Kidney (tissue), 14 donors: ENCODE results near the gene NRGN. TPM values are rescaled to one million over a fixed set of nuclear protein-coding genes. Genes with fewer than 3 reads are reported as not detected.
A peak's percentile ranks its signal among the peaks of the same experiment; 100 is the strongest.

Experiments
- DNase-seq, 5 donors: peaks; one replicate each; pipeline ENCODE4 v3.0.0-alpha.2; 2013 to 2020
- FAIRE-seq: peaks from 2 replicates; lab custom pipeline; 2012; peaks lifted over from hg19 to GRCh38; lab: Jason Lieb, UNC
- H3K27ac ChIP-seq, 2 donors: one replicate each; pipeline ENCODE4 v1.7.0; 2013; ENCODE audit warnings: low read depth in 2 of 2, low read length in 2 of 2, inconsistent platforms in 1 of 2
- H3K27me3 ChIP-seq: one replicate; pipeline ENCODE4 v1.7.1; 2013; ENCODE audit warnings: low read length, inconsistent platforms; ENCODE audit not compliant: control insufficient read depth, insufficient read depth
- H3K36me3 ChIP-seq, 3 donors: one replicate each; pipeline versions ENCODE4 v1.7.0 to v1.7.1; 2013; ENCODE audit warnings: low read length in 3 of 3, control low read depth in 1 of 3, inconsistent platforms in 1 of 3; ENCODE audit not compliant: insufficient read depth in 3 of 3, control insufficient read depth in 2 of 3
- H3K4me1 ChIP-seq, 3 donors: one replicate each; pipeline versions ENCODE4 v1.7.0 to v1.7.1; 2013; ENCODE audit warnings: low read length in 3 of 3, inconsistent platforms in 1 of 3, low read depth in 1 of 3; ENCODE audit not compliant: control insufficient read depth in 2 of 3, insufficient read depth in 2 of 3
- H3K4me3 ChIP-seq, 3 donors: one replicate each; pipeline versions ENCODE4 v1.7.0 to v1.8.1; 2013; ENCODE audit warnings: low read length in 3 of 3, control low read depth in 1 of 3, inconsistent platforms in 1 of 3
- H3K9ac ChIP-seq, 3 donors: one replicate each; pipeline versions ENCODE4 v1.7.0 to v1.7.1; 2013; ENCODE audit warnings: low read length in 3 of 3, control low read depth in 1 of 3, inconsistent platforms in 1 of 3
- H3K9me3 ChIP-seq, 3 donors: one replicate each; pipeline versions ENCODE4 v1.7.0 to v1.7.1; 2013; ENCODE audit warnings: low read length in 3 of 3, control low read depth in 1 of 3, inconsistent platforms in 1 of 3; ENCODE audit not compliant: control insufficient read depth in 2 of 3, insufficient read depth in 1 of 3
- intact Hi-C: fragments of 100-400 bp; cut with DNase I; formaldehyde crosslinking; loops from one replicate; pipeline ENCODE4 v1.11.1; 2022
- polyA plus RNA-seq: library from polyadenylated mRNA; stranded (reverse); fragments of 350-450 nt; fragmentation: Illumina TruSeq; extraction: RNeasy Lipid Tissue Mini Kit (QIAGEN cat#74804); gene quantifications from one replicate; pipeline ENCODE4 v1.2.3, GENCODE V29; 2014; ENCODE audit warnings: low read depth, low replicate concordance; ENCODE audit not compliant: insufficient read depth
- total RNA-seq: library from RNA; stranded (reverse); fragmentation: NEBNext Ultra II Directional; extraction: Animal tissue kit (Norgen Biotek cat#: 25700); gene quantifications from one replicate; pipeline ENCODE4 v1.2.1, GENCODE V29; 2021
- TF ChIP-seq, protein P1 (sequence below): IDR thresholded peaks from 3 replicates; pipeline ENCODE4 v1.5.1; 2012; ENCODE audit warnings: mild to moderate bottlenecking, moderate library complexity, borderline replicate concordance; ENCODE audit not compliant: insufficient read depth; ENCODE audit errors: extremely low read depth
- donor health status: control.
- donor health status: control.
- donor health status: control.
- donor health status: control.
- donor health status: control.
- donor health status: DM: yes; HTN: yes; CAD: no.
- donor health status: Normal renal cell carcinoma (clear cell type).

The NRGN gene
- total and polyA plus RNA-seq, 2 donors from 2014 or later = 17.9 to 55.9 TPM

DNA sequence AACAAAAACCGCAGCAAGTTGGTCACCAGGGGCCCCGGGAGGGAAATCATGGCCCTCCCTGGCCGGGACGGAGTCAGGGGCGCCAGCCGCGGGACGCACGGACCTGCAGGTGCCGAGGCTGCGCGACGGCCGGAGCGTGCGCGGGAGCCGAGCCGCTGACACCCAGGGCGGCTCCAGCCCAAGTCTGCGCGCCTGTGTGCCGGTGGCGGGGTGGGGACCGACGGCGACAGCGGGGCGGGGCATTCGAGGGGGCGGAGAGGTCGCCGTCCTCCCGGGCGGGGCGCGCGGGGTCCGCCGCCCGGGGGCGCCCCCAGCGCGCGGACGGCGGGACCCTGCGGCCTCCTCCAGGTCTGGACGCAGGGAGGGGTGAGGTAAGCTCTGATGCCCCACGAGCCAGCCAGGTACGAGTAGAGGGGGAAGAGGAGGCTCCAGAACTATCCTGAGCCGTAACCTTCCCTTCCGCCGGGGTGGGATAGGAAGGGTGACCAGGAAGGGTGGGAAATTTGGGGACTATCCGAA lies 22.4 kb downstream of the NRGN start, which contains the start of gene ESAM:
TSS of gene ESAM (minus strand) at position 186 of the 519 bp plus-strand sequence. CDS start at position 50, 136 bp downstream.
- TF ChIP-seq, protein P1, sequence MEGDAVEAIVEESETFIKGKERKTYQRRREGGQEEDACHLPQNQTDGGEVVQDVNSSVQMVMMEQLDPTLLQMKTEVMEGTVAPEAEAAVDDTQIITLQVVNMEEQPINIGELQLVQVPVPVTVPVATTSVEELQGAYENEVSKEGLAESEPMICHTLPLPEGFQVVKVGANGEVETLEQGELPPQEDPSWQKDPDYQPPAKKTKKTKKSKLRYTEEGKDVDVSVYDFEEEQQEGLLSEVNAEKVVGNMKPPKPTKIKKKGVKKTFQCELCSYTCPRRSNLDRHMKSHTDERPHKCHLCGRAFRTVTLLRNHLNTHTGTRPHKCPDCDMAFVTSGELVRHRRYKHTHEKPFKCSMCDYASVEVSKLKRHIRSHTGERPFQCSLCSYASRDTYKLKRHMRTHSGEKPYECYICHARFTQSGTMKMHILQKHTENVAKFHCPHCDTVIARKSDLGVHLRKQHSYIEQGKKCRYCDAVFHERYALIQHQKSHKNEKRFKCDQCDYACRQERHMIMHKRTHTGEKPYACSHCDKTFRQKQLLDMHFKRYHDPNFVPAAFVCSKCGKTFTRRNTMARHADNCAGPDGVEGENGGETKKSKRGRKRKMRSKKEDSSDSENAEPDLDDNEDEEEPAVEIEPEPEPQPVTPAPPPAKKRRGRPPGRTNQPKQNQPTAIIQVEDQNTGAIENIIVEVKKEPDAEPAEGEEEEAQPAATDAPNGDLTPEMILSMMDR = no peak
- peak within 1 kb of the TSS; percentile 48 to 72 (median 61) for H3K4me3 ChIP-seq
- intact Hi-C loops = loop anchor here (5.0 kb wide), 1 partner anchor 90 kb away; the partner anchor contains the start of genes SIAE and SPA17
- DNase-seq = peak in 4 of 5 donors; percentile 28 to 86 (median 60)
- H3K9ac ChIP-seq = peak within 1 kb of the TSS; percentile 8 to 76 (median 76)
- H3K27me3 ChIP-seq = peaks cover 10% of the 10 kb centered on the region
- H3K27ac ChIP-seq = peak within 1 kb of the TSS; percentile 90 to 91
- H3K36me3 ChIP-seq = no peaks in the 10 kb centered on the region
- peaks cover 6 to 25% (median 20%) of the 10 kb centered on the region in 3 donors for H3K4me1 ChIP-seq
- no peaks in the 10 kb centered on the region for H3K9me3 ChIP-seq
- no peak for FAIRE-seq

DNA sequence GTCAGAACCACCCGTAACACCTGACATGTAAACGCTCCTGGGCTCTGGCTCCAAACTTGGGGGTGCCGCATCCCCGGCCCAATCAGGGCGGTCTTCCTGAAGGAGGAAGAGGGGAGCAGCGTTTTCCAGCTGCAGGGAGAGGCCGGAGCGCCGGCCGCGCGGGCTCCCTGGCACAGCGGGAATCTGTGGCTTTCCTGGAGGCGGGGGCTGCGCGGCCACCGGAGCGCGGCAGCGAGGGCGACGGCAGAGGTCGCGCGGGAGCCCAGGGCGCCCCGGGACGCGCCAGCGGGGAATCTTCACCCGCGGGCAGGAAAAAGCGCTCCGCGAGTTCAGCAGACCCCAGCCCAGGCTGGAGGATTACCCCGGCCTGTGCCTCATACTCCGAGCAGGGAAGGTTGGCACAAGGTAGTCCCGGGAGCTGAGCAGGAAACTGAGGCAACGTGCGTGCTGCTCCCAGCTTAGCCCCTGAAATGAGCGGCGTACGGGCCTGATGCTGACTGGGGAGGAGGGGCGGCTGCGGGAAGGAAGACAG lies 22.9 kb downstream of the NRGN start:
- TF ChIP-seq, protein P1 = no peak
- intact Hi-C loops = loop anchor here (5.0 kb wide), 1 partner anchor 90 kb away; the partner anchor contains the start of genes SIAE and SPA17
- Histone ChIP-seq H3K4me1 (peaks cover 6 to 25% (median 20%) of the 10 kb centered on the region in 3 donors), H3K9ac (peak overlapping the region in 2 of 3 donors; percentile 44), H3K27ac (peak overlapping the region; percentile 1 to 45), H3K36me3 (no peaks in the 10 kb centered on the region), H3K9me3 (no peaks in the 10 kb centered on the region), H3K27me3 (peaks cover 7% of the 10 kb centered on the region), H3K4me3 (peak overlapping the region; percentile 40 to 72 (median 48))
- FAIRE-seq = no peak
- DNase-seq = peak in 4 of 5 donors; percentile 27 to 77 (median 48)

DNA sequence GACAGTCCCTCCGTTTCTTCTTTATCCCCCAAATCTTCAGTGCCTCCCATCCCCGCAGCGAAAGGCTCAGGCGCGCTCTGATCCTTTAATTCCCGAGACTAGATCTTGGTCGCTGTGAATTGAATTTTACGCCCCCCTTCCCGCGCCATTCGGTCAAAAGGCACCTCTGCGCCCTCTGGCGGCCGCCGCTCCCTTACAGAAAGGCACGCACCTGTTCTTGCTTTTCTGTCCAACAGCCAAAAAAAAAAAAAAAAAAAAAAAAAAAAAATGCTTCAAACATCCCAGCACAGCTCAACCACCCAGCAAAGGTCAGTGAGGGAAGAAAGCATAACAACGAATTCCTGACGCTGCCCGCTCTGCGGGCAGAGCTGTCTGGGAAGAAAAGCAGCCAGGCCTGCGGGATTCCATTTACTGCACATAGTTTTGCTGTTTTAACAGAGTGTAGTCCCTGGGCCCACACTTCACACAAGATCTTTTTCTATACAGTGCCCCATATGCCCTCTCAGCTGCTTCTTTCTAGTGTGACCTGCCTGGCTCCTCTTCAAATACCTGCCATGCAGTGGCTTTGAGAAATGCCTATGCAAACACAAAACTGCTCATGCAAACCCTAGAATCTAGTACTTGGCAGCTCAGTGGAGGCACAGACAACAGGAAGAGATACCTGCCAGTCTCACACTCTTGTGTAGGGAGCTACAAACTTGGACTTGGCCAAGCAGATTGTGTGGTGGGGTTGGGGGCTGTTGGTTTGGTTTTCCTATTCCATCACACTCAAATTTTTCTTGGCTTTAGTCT lies 23.6 kb downstream of the NRGN start:
- FAIRE-seq = no peak
- Histone ChIP-seq H3K27me3 (peaks cover 2% of the 10 kb centered on the region), H3K36me3 (no peaks in the 10 kb centered on the region), H3K9ac (peak overlapping the region in 1 of 3 donors; percentile 44), H3K27ac (peak overlapping the region; percentile 43 to 45), H3K4me3 (peak overlapping the region; percentile 40 to 72 (median 48)), H3K4me1 (peaks cover 6 to 22% (median 20%) of the 10 kb centered on the region in 3 donors), H3K9me3 (no peaks in the 10 kb centered on the region)
- TF ChIP-seq, protein P1 = peak; percentile 89
- intact Hi-C loops = loop anchor here (5.0 kb wide), 1 partner anchor 91 kb away; the partner anchor contains the start of genes SIAE and SPA17
- peak; percentile 88 to 95 (median 93) for DNase-seq
